HEK293 (cell line): Measurements from ENCODE around the gene FASN.

Source experiments
- CTCF ChIA-PET: fragments of 350-600 bp; formaldehyde crosslinking; extraction: SDS; loops from one replicate; lab custom pipeline; 2021; ENCODE audit warnings: antibody characterized with exemption; lab: Yijun Ruan, JAX
- POLR2A ChIA-PET: fragments of 300-600 bp; formaldehyde crosslinking; extraction: SDS; loops from one replicate; lab custom pipeline; 2020; ENCODE audit warnings: antibody characterized with exemption, inconsistent platforms; lab: Yijun Ruan, JAX
- H3K27ac ChIP-seq: fragments of 200-500 bp; sonication (Bioruptor generic); 2 replicates; pipeline ENCODE4 v1.5.1; 2014; ENCODE audit warnings: low read depth, low read length, control low read depth, inconsistent platforms; ENCODE audit errors: extremely low read depth
- H3K36me3 ChIP-seq, 2 experiments: fragments of 200-500 bp in 1 of 2; sonication (Bioruptor generic) in 1 of 2; 1 replicate in 1 of 2; 2 replicates in 1 of 2; pipeline ENCODE4 v1.5.1; 2014 to 2017; ENCODE audit warnings: inconsistent platforms in 2 of 2, low read length in 2 of 2; ENCODE audit not compliant: control insufficient read depth in 2 of 2, insufficient read depth in 1 of 2
- H3K4me1 ChIP-seq: fragments of 200-500 bp; sonication (Bioruptor generic); 2 replicates; pipeline ENCODE4 v1.5.1; 2014; ENCODE audit warnings: mild to moderate bottlenecking, low read length, inconsistent platforms; ENCODE audit not compliant: control insufficient read depth, insufficient read depth
- H3K4me3 ChIP-seq: 2 replicates; pipeline ENCODE4 v1.5.1; 2011; ENCODE audit warnings: low read depth, mild to moderate bottlenecking, control low read depth, low read length, moderate library complexity
- H3K9me3 ChIP-seq: fragments of 200-500 bp; sonication (Bioruptor generic); 2 replicates; pipeline ENCODE4 v1.5.1; 2014; ENCODE audit warnings: low read depth, low read length, inconsistent platforms; ENCODE audit not compliant: control insufficient read depth, insufficient read depth
- KLF1 ChIP-seq: fragments of 450-650 bp; formaldehyde crosslinking; IDR thresholded peaks from 2 replicates; pipeline ENCODE4 v1.5.1; 2016; ENCODE audit warnings: missing biosample characterization, missing genetic modification characterization
- SALL2 ChIP-seq: fragments of 450-650 bp; formaldehyde crosslinking; IDR thresholded peaks from 2 replicates; pipeline ENCODE4 v1.5.0; 2017; ENCODE audit warnings: missing biosample characterization, mild to moderate bottlenecking, missing genetic modification characterization, borderline replicate concordance
- SCRT2 ChIP-seq: fragments of 450-650 bp; formaldehyde crosslinking; IDR thresholded peaks from 2 replicates; pipeline ENCODE4 v1.5.1; 2016; ENCODE audit warnings: missing biosample characterization, missing genetic modification characterization
- SP3 ChIP-seq: fragments of 450-650 bp; formaldehyde crosslinking; IDR thresholded peaks from 2 replicates; pipeline ENCODE4 v1.5.1; 2016; ENCODE audit warnings: missing biosample characterization, missing genetic modification characterization
- SP7 ChIP-seq: fragments of 450-650 bp; formaldehyde crosslinking; IDR thresholded peaks from 2 replicates; pipeline ENCODE4 v1.5.1; 2016; ENCODE audit warnings: missing biosample characterization, missing genetic modification characterization
- YY1 ChIP-seq: fragments of 450-650 bp; formaldehyde crosslinking; IDR thresholded peaks from 2 replicates; pipeline ENCODE4 v1.5.1; 2018; ENCODE audit warnings: missing biosample characterization, missing genetic modification characterization
- ZBTB7A ChIP-seq: fragments of 450-650 bp; formaldehyde crosslinking; IDR thresholded peaks from 2 replicates; pipeline ENCODE4 v1.5.1; 2016; ENCODE audit warnings: low read depth, missing biosample characterization, missing genetic modification characterization
- ZNF157 ChIP-seq: fragments of 450-650 bp; formaldehyde crosslinking; IDR thresholded peaks from 2 replicates; pipeline ENCODE4 v1.5.1; 2016; ENCODE audit warnings: missing biosample characterization, missing genetic modification characterization
- ZNF214 ChIP-seq: fragments of 450-650 bp; formaldehyde crosslinking; IDR thresholded peaks from 2 replicates; pipeline ENCODE4 v1.5.1; 2017; ENCODE audit warnings: missing biosample characterization, mild to moderate bottlenecking, missing genetic modification characterization, borderline replicate concordance
- ZNF24 ChIP-seq: fragments of 450-650 bp; formaldehyde crosslinking; IDR thresholded peaks from 2 replicates; pipeline ENCODE4 v1.5.1; 2016; ENCODE audit warnings: missing biosample characterization, missing genetic modification characterization
- ZNF274 ChIP-seq, 2 experiments: fragments of 200-500 bp in 1 of 2; fragments of 450-650 bp in 1 of 2; sonication (Bioruptor generic) in 1 of 2; formaldehyde crosslinking in 1 of 2; IDR thresholded peaks; 2 replicates each; pipeline versions ENCODE4 v1.5.1 to v1.6.1; 2014 to 2016; ENCODE audit warnings: borderline replicate concordance in 1 of 2, inconsistent platforms in 1 of 2, low read length in 1 of 2, missing biosample characterization in 1 of 2, missing genetic modification characterization in 1 of 2
- ZNF341 ChIP-seq: fragments of 450-650 bp; formaldehyde crosslinking; IDR thresholded peaks from 2 replicates; pipeline ENCODE4; 2016; ENCODE audit warnings: low read depth, missing biosample characterization, missing genetic modification characterization
- ZNF76 ChIP-seq: fragments of 450-650 bp; formaldehyde crosslinking; IDR thresholded peaks from 2 replicates; pipeline ENCODE4; 2016; ENCODE audit warnings: low read depth, missing biosample characterization, missing genetic modification characterization, borderline replicate concordance
- ZNF843 ChIP-seq: fragments of 450-650 bp; formaldehyde crosslinking; IDR thresholded peaks from 2 replicates; pipeline ENCODE4 v1.5.1; 2016; ENCODE audit warnings: missing biosample characterization, missing genetic modification characterization
- TF ChIP-seq, protein P1 (sequence below): fragments of 450-650 bp; formaldehyde crosslinking; IDR thresholded peaks from 2 replicates; pipeline ENCODE4 v1.5.1; 2017; ENCODE audit warnings: missing biosample characterization, missing genetic modification characterization
- TF ChIP-seq, protein P2 (sequence below): fragments of 450-650 bp; formaldehyde crosslinking; IDR thresholded peaks from 2 replicates; pipeline ENCODE4 v1.5.1; 2016; ENCODE audit warnings: missing biosample characterization, missing genetic modification characterization
- TF ChIP-seq, protein P3 (sequence below): fragments of 450-650 bp; formaldehyde crosslinking; IDR thresholded peaks from 2 replicates; pipeline ENCODE4 v1.5.1; 2017; ENCODE audit warnings: missing biosample characterization, missing genetic modification characterization
- TF ChIP-seq, protein P4 (sequence below): fragments of 450-650 bp; formaldehyde crosslinking; IDR thresholded peaks from 2 replicates; pipeline ENCODE4 v1.5.1; 2017; ENCODE audit warnings: missing biosample characterization, missing genetic modification characterization
- TF ChIP-seq, protein P5 (sequence below): sonication (generic); formaldehyde crosslinking; IDR thresholded peaks from 2 replicates; pipeline ENCODE4 v1.8.1; 2022; ENCODE audit warnings: mild to moderate bottlenecking, moderate library complexity, missing genetic modification reagents

Gene FASN

DNA sequence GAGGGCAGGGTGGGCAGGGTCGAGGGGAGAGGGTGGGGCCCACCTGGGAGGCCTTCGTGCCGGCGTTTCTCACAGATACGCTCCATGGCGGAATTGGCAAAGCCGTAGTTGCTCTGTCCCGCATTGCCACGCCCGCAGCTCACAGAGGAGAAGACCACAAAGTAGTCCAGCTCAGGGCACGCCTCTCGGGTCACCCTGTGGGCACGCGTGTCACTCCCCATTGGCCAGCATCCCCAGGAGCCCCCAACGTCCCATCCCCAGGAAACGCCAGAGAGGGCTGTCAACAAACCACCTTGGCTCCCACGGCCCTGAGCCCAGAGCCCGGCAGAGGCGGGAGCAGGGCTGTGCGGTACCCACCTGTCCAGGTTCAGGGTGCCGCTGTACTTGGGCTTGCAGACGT, 16.1 kb downstream of the FASN start:
- no peaks in the 10 kb centered on the region for H3K9me3 ChIP-seq
- H3K36me3 ChIP-seq: peaks cover 21 to 95% of the 10 kb centered on the region in 2 experiments
- no peak overlapping the region for H3K27ac ChIP-seq
- CTCF ChIA-PET: interaction anchor here (0.7 to 0.8 kb wide), 2 partner anchors 13 to 157 kb away, joined by 3 to 4 read pairs; no protein-coding TSS in a partner anchor
- H3K4me1 ChIP-seq: no peaks in the 10 kb centered on the region
- no peak overlapping the region for H3K4me3 ChIP-seq
- POLR2A ChIA-PET: interaction anchor here (0.7 to 1.9 kb wide), 4 partner anchors 9 to 24 kb away, joined by 3 to 5 read pairs (median 3); no protein-coding TSS in a partner anchor
- TF ChIP-seq, protein P1, sequence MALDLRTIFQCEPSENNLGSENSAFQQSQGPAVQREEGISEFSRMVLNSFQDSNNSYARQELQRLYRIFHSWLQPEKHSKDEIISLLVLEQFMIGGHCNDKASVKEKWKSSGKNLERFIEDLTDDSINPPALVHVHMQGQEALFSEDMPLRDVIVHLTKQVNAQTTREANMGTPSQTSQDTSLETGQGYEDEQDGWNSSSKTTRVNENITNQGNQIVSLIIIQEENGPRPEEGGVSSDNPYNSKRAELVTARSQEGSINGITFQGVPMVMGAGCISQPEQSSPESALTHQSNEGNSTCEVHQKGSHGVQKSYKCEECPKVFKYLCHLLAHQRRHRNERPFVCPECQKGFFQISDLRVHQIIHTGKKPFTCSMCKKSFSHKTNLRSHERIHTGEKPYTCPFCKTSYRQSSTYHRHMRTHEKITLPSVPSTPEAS (tag by site-specific recombination): no peak
- TF ChIP-seq ZNF157 (tag by site-specific recombination) (no peak), ZBTB7A (tag by site-specific recombination) (no peak)

DNA sequence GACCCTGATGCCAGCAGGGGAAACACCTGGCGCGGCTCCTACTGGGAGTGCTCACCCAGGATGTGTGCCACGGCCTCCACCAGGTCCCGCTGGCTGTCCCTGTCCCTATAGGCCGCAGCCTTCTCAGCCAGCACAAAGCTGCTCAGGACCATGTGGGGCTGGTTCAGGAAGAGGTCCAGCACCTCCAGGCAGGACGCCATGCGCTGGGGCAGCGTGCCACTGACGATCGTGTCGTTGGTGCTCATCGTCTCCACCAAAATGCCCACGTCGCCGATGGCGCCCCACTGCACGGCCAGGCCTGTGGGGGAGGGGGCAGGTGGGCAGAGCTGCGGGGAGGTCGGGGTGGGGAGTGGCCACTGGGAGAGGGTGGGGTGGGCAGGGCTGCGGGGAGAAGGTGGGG, 16.5 kb downstream of the FASN start:
- CTCF ChIA-PET: interaction anchor here (0.7 kb wide), 2 partner anchors 12 to 73 kb away, joined by 3 read pairs; no protein-coding TSS in a partner anchor

More for the DNA sequence above, 16.5 kb downstream of the FASN start:
- Histone ChIP-seq H3K27ac (no peak overlapping the region), H3K9me3 (no peaks in the 10 kb centered on the region), H3K4me1 (no peaks in the 10 kb centered on the region)
- TF ChIP-seq ZNF24 (no peak), ZBTB7A (tag by site-specific recombination) (no peak), SP7 (tag by site-specific recombination) (no peak), ZNF274 (IDR thresholded peaks at IDR 0.05; ENCODE audit: low read length) (no peak), ZNF274 (tag by site-specific recombination; IDR thresholded peaks at IDR 0.05; ENCODE audit: borderline replicate concordance) (no peak), ZNF341 (tag by site-specific recombination) (no peak), YY1 (tag by site-specific recombination) (no peak), SP3 (tag by site-specific recombination) (no peak), KLF1 (tag by site-specific recombination) (no peak), ZNF843 (tag by site-specific recombination) (no peak), ZNF214 (tag by site-specific recombination) (no peak), SCRT2 (tag by site-specific recombination) (no peak), SALL2 (tag by site-specific recombination) (no peak), ZNF76 (tag by site-specific recombination) (no peak)
- TF ChIP-seq, protein P2, sequence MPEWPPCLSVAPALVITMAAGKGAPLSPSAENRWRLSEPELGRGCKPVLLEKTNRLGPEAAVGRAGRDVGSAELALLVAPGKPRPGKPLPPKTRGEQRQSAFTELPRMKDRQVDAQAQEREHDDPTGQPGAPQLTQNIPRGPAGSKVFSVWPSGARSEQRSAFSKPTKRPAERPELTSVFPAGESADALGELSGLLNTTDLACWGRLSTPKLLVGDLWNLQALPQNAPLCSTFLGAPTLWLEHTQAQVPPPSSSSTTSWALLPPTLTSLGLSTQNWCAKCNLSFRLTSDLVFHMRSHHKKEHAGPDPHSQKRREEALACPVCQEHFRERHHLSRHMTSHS (tag by site-specific recombination): no peak
- TF ChIP-seq, protein P3, sequence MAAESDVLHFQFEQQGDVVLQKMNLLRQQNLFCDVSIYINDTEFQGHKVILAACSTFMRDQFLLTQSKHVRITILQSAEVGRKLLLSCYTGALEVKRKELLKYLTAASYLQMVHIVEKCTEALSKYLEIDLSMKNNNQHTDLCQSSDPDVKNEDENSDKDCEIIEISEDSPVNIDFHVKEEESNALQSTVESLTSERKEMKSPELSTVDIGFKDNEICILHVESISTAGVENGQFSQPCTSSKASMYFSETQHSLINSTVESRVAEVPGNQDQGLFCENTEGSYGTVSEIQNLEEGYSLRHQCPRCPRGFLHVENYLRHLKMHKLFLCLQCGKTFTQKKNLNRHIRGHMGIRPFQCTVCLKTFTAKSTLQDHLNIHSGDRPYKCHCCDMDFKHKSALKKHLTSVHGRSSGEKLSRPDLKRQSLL: no peak
- TF ChIP-seq, protein P4, sequence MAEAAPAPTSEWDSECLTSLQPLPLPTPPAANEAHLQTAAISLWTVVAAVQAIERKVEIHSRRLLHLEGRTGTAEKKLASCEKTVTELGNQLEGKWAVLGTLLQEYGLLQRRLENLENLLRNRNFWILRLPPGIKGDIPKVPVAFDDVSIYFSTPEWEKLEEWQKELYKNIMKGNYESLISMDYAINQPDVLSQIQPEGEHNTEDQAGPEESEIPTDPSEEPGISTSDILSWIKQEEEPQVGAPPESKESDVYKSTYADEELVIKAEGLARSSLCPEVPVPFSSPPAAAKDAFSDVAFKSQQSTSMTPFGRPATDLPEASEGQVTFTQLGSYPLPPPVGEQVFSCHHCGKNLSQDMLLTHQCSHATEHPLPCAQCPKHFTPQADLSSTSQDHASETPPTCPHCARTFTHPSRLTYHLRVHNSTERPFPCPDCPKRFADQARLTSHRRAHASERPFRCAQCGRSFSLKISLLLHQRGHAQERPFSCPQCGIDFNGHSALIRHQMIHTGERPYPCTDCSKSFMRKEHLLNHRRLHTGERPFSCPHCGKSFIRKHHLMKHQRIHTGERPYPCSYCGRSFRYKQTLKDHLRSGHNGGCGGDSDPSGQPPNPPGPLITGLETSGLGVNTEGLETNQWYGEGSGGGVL: no peak
- TF ChIP-seq, protein P5, sequence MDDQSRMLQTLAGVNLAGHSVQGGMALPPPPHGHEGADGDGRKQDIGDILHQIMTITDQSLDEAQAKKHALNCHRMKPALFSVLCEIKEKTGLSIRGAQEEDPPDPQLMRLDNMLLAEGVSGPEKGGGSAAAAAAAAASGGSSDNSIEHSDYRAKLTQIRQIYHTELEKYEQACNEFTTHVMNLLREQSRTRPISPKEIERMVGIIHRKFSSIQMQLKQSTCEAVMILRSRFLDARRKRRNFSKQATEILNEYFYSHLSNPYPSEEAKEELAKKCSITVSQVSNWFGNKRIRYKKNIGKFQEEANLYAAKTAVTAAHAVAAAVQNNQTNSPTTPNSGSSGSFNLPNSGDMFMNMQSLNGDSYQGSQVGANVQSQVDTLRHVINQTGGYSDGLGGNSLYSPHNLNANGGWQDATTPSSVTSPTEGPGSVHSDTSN (CRISPR knock-in tag): no peak
- TF ChIP-seq, all 188 proteins: peak for 0
- Histone ChIP-seq H3K4me3 (no peak overlapping the region), H3K36me3 (peaks cover 18 to 91% of the 10 kb centered on the region in 2 experiments)
- POLR2A ChIA-PET: interaction anchor here (0.7 to 1.9 kb wide), 6 partner anchors 8 to 25 kb away, joined by 3 to 5 read pairs (median 3); no protein-coding TSS in a partner anchor
